ENCODE data around the gene FIBCD1.

The FIBCD1 gene

GRCh38 chr9:130857864-130858738 is 80.9 kb downstream of the FIBCD1 start:
- DNase-seq (ENCODE audit: low spot score): peak; percentile 78

GRCh38 chr9:130856474-130856873 is 82.6 kb downstream of the FIBCD1 start:
- no peak for DNase-seq (ENCODE audit: low spot score)

GRCh38 chr9:130854835-130855234 is 84.2 kb downstream of the FIBCD1 start:
- DNase-seq (ENCODE audit: low spot score): no peak

GRCh38 chr9:130854092-130854491 is 85.0 kb downstream of the FIBCD1 start:
- DNase-seq (ENCODE audit: low spot score): no peak

- DNase-seq (ENCODE audit: low spot score): no peak
Measured at GRCh38 chr9:130852801-130853200, 86.2 kb downstream of the FIBCD1 start.

Measured in GM03348 (cell line).